Measurements from ENCODE around the gene LANCL3.
"Not testable (repeated sequence)": the region's sequence is repeated elsewhere in the genome, so short reads cannot be mapped to it uniquely, and the experiment has no call there.

Gene LANCL3

GRCh38 chrX:37571426-37572107 lies at the start of gene LANCL3:
Gene LANCL3 (plus strand): TSS chrX:37571661. CDS start chrX:37571871, 210 bp downstream.
- not testable (repeated sequence) for DNase-seq (ENCODE audit: low read depth)

GRCh38 chrX:37523673-37524072 lies 47.8 kb upstream of the LANCL3 start:
- not testable (repeated sequence) for DNase-seq (ENCODE audit: low read depth)

GRCh38 chrX:37541991-37542390 lies 29.5 kb upstream of the LANCL3 start:
- DNase-seq (ENCODE audit: low read depth) = no peak

- no peak for DNase-seq (ENCODE audit: low read depth)
These were observed 28.7 kb upstream of the LANCL3 start for GRCh38 chrX:37542791-37543190.

- no peak for DNase-seq (ENCODE audit: low read depth)
These were observed 28.1 kb upstream of the LANCL3 start for GRCh38 chrX:37543324-37543723.

GRCh38 chrX:37544531-37544930 lies 26.9 kb upstream of the LANCL3 start:
- DNase-seq (ENCODE audit: low read depth) = not testable (repeated sequence)

- DNase-seq (ENCODE audit: low read depth) = no peak
These were observed 26.4 kb upstream of the LANCL3 start for GRCh38 chrX:37545066-37545465.

- DNase-seq (ENCODE audit: low read depth) = not testable (repeated sequence)
These were observed 21.8 kb upstream of the LANCL3 start for GRCh38 chrX:37549619-37550018.

- DNase-seq (ENCODE audit: low read depth) = no peak
These were observed 18.0 kb upstream of the LANCL3 start for GRCh38 chrX:37553476-37553875.

GRCh38 chrX:37565254-37565653 lies 6.2 kb upstream of the LANCL3 start:
- not testable (repeated sequence) for DNase-seq (ENCODE audit: low read depth)

- DNase-seq (ENCODE audit: low read depth) = not testable (repeated sequence)
These were observed 1.1 kb upstream of the LANCL3 start for GRCh38 chrX:37570349-37570748.

GRCh38 chrX:37572108-37572587 lies 687 bp downstream of the LANCL3 start:
- DNase-seq (ENCODE audit: low read depth) = not testable (repeated sequence)

GRCh38 chrX:37573121-37573520 lies 1.7 kb downstream of the LANCL3 start:
- not testable (repeated sequence) for DNase-seq (ENCODE audit: low read depth)

- no peak for DNase-seq (ENCODE audit: low read depth)
These were observed 6.6 kb downstream of the LANCL3 start for GRCh38 chrX:37578045-37578444.

GRCh38 chrX:37580080-37580479 lies 8.6 kb downstream of the LANCL3 start:
- no peak for DNase-seq (ENCODE audit: low read depth)

- not testable (repeated sequence) for DNase-seq (ENCODE audit: low read depth)
These were observed 15.9 kb downstream of the LANCL3 start for GRCh38 chrX:37587337-37587736.

- DNase-seq (ENCODE audit: low read depth) = no peak
These were observed 18.6 kb downstream of the LANCL3 start for GRCh38 chrX:37590047-37590446.

GRCh38 chrX:37594755-37595382 lies 23.4 kb downstream of the LANCL3 start:
- no peak for DNase-seq (ENCODE audit: low read depth)

- DNase-seq (ENCODE audit: low read depth) = no peak
These were observed 28.3 kb downstream of the LANCL3 start for GRCh38 chrX:37599729-37600128.

GRCh38 chrX:37603938-37604409 lies 32.5 kb downstream of the LANCL3 start:
- no peak for DNase-seq (ENCODE audit: low read depth)

GRCh38 chrX:37607243-37607642 lies 35.8 kb downstream of the LANCL3 start:
- no peak for DNase-seq (ENCODE audit: low read depth)

- no peak for DNase-seq (ENCODE audit: low read depth)
These were observed 36.7 kb downstream of the LANCL3 start for GRCh38 chrX:37608156-37608555.

GRCh38 chrX:37609727-37610126 lies 38.3 kb downstream of the LANCL3 start:
- no peak for DNase-seq (ENCODE audit: low read depth)
